T-helper 1 cell treated with Interleukin-12 subunit alpha and Interleukin-12 subunit beta and Interleukin-4 antibody, amounts not matched to agents 30 ng/mL and 1 ng/mL, for 36 hours (primary cell): Measurements from ENCODE around the gene BRD9. TPM values are rescaled to one million over a fixed set of nuclear protein-coding genes. Genes with fewer than 3 reads are reported as not detected.

ENCODE experiments used
- intact Hi-C: fragments of 100-400 bp; cut with micrococcal nuclease; formaldehyde crosslinking; loops from one replicate; pipeline ENCODE4 v1.15.1; 2024
- total RNA-seq: library from RNA; stranded (reverse); gene quantifications from 2 replicates; pipeline ENCODE4 v1.2.3, GENCODE V29; 2022

Gene BRD9
- total RNA-seq, 1 donor from 2014 or later: 62.8 TPM

DNA sequence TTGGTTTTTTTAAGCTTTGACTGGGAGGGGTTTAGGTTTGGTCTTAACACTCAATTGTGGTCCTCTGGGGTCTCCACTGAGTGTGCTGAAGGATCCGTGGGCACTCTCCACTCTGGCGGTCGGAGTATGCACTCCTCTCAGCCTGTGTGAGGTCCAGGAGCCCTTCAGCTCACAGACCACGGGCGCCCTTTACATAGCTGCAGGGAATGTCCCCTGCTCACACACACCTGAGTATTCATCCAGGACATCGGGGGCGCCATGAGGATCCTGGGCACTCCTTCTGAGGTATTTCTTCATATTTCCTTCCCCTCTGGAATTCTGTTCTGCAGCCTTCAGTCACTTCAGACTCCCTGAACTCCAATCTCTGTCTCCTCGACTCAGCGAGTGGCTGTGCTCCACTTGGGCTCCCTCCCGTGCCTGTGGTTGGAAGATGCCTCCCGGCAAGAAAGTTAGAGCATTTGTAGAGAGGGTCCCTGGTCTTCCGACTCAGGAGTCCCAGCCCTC lies 12.6 kb upstream of the BRD9 start:
- intact Hi-C loops: no loop called here

DNA sequence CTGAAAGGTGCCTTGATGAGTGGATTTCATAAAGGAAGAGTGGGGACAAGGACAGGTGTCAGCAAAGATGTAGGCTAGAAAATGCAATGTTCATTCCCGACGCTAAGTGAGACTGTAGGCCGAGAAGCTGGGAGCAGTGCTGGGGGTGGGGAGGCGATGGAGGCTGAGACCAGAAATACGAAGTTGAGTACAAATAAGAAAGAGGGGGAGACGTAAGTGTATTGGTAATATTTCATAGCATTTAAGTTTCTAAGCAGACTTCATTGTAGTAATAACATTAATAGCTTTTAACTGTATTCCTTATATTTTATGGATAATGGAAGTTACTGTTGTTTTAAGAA lies 11.1 kb upstream of the BRD9 start:
- intact Hi-C loops: loop anchor here (2.0 kb wide), 1 partner anchor 233 kb away; no protein-coding TSS in a partner anchor

DNA sequence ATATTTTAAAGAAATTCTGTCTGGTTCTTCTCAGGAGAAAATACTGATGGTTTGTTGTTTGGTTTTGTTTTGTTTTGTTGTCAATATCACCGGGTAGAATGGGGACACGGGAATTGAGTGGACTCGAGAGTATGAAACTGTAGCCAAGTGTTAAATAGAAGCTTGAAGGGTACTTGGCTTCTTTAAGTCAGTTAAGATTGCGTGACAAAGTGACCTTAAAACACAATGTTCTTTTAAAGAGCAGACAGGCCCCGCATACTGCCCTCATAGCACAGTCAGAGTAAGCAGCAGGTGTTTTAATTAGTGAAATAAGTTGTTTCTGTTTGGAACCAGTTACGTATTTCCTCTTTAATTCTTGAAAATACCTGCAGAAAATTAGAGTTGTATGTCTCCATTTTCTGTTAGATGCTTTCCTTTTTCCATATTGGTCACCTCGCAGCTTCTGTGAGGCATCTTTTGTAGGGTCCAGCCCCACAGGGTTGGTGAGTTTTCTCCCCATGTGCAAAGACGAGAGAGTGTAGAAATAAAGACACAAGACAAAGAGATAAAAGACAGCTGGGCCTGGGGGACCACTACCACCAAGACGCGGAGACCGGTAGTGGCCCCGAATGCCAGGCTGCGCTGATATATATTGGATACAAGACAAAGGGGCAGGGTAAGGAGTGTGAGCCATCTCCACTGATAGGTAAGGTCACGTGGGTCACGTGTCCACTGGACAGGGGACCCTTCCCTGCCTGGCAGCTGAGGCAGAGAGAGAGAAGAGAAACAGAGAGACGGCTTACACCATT lies 9.7 kb upstream of the BRD9 start:
- intact Hi-C loops: loop anchor here (2.0 kb wide), 1 partner anchor 232 kb away; no protein-coding TSS in a partner anchor

DNA sequence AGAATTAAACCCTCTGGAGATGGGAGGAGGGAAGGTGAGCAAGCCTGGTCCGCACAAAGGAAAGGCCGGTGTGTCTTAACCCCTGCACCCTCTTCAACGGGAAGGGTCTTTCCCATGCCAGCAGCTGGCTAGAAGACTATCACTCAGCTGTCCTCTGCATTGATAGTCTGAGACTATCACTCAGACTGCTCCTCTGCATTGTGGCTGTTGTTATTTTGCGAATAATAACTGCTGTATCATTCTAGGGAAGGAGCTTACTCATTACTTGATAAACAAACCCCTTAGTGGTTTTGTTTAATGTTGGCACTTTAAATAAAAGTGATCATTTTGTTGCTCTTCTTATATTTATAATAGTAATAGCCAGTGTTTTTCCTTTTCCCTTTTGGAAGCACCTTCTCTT lies 8.2 kb upstream of the BRD9 start:
- intact Hi-C loops: no loop called here

DNA sequence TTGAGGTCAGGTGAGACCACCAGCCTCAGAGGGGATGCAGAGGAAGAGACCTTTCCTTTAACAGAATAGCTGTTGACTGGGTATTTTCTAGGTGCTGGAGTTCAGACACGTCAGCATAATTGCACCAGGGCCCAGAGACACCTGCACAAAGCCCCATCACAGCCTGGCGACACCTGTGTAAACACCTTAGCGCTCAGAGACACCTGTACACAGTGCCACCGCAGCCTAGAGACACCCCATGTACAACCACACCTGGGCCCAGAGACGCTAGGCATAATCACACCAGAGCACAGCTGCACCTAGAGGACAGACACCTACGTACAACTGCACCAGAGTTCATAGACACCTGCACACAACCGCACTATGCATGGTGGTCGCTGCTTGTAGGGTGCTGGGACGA lies 1.1 kb upstream of the BRD9 start:
- intact Hi-C loops: loop anchor here (2.0 to 10.0 kb wide), 4 partner anchors 109 to 907 kb away; partner anchors contain the start of genes CEP72, NDUFS6 and ZDHHC11B

DNA sequence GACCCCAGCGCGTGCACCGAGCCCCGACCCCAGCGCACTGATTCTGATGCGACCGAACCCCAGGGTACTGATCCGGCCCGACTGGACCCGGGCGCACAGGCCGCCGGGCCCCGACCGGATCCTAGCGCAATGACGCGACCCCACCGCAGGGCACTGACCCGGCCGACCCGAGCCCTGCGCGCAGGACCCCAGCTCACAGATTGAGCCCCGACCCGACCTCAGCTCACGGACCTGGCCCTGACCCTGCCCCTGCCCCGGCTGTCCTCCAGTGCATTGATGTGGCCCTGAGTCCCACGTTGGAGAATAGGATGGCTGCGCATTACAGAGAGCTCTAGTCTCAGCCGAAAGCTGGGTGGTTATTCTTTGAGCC lies 521 bp upstream of the BRD9 start:
- intact Hi-C loops: loop anchor here (2.0 to 10.0 kb wide), 4 partner anchors 108 to 908 kb away; partner anchors contain the start of genes CEP72, NDUFS6 and ZDHHC11B

DNA sequence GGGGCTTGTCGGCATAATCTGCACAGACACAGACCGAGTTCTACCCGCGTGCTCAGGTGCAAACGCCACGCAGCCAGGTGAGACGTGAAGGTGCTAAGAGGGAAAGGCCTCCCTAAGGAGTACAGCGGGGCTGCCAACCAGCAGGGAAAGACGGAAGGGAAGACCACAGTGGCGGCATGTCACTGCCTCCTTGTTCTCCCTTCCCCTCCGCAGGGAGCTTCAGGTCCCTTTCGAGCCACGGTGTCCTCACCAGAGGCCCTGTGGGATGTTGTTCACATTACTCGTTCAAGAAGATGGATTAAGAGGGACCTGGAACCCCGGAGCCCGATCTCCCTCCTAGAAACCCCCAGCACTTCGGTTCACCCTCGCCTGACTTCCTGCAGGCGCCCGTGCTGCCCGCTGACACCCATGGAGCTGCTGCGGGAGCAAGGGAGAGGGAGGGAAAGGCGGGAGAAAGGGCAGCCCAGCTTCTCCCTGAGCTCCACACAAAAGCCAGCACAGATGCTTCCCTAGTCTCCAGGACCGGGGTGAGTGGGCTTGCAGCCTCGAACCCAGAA lies 686 bp downstream of the BRD9 start:
- intact Hi-C loops: loop anchor here (1.0 to 10.0 kb wide), 5 partner anchors 107 to 909 kb away; partner anchors contain the start of genes CEP72, NDUFS6 and ZDHHC11B

DNA sequence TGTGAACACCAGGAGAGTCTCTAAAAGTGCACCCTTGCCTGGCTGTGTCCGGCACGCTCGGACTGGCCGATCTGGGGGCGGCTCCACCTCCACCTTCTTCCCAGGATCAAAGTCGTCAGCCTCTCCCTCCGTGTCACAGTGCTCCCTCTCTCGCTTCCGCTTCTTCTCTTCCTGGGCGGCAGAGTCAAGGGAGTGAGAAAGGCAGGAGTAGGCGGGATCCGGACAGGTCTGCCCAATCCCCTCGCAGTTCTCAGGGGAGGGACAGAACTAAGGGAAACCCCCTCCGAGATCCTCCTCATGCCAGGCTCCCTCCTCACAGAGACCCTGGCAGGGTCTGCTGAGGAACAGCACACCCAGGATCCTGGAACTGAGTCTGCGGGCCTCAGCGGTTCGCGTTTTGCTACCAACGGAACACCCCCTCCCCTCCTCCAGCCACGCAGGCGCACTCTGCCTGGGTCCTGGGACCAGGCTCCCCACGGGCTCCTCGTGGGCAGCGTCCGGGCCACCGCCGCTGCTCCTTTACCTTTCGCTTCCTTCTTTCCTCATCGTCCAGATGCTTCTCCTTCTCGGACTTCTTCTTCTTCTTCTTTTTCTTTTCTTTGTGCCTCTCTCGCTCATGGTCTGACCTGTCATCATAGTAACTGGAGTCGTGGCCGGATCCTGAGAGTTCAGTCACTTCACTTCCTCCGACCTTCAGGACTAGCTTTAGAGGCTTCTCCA lies 1.3 kb downstream of the BRD9 start:
- intact Hi-C loops: loop anchor here (5.0 to 10.0 kb wide), 2 partner anchors 279 to 494 kb away; partner anchors contain the start of gene CEP72

DNA sequence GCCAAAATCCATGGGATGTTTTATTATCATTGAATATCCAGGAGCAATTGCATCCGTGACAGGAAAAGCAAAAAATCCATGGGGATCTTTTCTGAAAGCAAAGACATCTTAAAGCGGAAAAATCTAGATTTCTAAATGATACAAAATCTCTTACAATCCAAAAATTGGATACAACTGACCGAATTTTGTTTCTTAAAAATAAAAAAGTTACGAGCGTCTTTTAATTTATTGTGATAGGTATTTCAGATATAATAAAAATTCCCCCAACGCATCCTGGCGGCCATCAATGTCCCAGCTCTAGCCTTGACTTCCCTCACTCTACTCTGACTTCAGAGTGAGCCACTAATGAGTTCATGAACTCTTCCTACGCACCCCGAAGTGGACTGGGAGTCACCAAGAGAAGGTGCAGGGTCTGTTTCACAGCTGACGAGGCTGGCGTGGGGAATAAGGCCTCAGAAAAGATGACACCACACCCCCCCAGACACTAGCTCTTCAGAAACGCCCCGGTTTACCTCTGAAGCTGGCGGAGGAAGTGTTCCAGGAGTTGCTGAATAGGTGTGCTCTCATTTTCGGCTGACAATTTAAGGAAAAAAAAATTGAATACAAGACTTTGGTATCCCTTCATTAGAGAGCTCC lies 3.4 kb downstream of the BRD9 start:
- intact Hi-C loops: no loop called here

DNA sequence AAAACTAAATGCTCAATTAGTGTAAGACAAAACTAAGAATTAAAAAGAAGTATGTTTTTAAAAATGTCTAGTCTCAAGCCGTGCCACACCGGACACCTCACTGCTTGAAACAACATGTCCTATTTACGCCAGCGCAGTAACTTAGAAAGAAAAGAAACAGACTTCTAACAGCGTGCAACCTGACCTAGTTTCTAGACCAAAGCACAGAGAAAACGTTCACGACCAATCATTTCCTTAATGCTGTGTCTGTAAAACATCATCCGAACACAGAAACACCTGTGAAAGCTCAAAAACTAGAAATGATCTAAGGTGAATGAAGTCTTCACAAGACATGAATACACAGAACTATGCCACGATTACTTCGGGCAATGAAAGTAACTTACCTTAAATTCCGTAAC lies 4.0 kb downstream of the BRD9 start:
- intact Hi-C loops: no loop called here

DNA sequence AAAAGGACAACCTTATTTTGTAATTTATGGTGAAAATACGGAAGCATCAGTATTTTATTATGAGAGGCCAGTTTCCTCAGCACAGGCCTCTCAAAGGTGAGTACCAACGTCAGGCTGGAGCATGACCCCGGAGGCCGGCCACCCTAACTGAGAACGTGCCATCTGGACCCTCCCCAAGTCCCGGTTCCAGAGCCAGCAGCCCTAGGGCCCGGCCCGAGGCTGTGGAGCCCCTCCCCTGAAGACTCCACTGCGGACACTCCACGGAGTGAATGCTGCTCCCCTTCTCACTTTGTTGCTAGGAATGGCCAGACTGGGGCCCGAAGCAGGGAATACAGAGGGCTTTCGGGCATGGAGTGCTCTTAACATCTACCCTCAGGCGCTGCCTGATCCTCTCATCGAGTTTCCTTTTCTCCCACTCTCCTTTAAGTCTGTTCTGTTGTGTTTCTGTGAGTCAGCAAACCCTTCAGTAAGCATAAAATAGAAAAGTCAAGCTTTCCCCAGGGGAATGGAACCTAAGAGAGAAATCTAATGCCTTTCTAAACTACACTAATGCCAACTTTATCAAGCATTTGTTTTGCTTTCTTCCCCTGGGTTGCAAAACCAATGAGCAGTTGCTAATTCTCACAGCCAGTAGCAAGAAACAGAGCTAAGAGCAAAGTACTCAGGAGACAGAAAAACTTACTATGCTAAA lies 4.5 kb downstream of the BRD9 start:
- intact Hi-C loops: no loop called here

DNA sequence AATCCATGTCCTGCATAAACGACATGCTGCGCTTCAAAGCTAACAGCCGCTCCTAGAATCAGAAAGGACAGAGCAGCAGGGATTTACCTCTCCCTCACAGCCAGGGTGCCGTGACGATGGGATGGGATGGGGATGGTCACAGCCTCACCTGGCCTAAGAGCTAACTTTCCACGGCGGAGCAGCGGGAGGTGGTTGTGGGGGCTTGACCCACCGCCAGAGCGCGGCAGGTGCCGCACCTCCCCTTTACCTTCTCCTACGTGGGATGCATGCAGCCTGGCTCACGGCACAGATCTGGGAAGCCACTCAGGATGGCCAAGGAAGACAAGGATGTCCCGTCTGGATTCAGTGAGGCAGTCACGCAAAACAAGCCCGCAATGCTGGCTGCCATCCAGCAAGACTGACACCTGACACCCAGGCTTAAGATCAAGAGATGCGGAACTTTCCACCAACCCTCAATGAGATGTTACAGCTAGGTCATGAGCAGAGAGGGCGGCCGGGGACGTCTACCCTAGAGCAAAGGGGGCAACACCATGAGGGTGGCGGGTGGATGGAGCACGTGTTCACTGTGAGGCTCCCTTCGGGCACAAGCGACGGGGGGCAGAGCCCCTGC lies 5.8 kb downstream of the BRD9 start:
- intact Hi-C loops: no loop called here

DNA sequence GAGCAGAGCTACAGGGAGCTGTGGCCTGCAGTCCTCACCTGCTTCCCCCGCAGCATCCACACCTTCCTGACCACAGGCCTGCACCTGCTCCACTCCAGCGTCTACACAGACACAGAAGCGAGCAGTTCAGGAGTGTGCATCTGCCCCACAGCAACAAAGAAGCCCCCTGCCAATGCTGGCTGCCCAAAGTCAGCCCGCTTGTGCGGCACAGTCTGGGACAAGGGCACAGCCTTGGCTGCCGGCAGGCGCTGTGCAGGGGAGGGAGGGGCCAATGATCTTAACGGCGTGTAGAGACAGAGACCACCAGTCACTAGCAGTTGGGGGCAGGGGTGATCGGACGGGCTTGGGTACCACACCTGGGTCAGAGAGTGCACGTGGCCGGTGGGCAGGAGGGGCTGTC lies 6.6 kb downstream of the BRD9 start:
- intact Hi-C loops: no loop called here

DNA sequence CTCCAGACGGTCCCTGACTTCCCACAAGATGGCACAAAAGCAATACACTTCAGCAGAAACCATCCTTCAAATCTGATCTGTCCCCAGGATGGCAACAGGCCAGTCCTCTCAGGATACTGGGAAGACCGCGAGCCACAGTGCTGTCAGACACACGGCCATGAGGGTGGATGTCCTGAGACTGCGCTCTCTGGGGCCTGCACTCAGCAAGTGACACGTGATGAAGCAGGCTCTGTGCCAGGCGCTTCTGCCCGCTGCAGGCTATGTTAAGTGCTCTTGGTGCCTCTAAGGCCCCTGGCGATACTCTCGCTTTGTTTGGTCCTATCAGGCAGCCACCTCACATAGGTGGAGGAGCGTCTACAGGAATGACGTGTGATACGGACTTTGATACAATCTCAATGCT lies 7.1 kb downstream of the BRD9 start:
- intact Hi-C loops: no loop called here

DNA sequence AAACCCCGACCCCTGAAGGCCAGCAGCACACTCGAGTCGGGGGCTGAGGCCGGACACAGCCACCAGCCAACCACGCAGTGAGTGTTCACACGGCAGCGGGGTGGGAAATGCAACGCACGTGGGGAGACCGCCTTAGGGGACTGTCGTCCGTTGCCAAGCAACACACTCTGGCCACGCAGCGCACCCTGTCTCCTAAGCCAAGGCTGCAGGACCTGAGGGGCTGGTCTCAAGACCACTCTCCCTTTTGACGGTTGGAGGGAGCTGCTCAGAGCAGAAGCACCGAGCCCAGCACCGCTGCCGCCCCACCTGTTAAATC lies 7.5 kb downstream of the BRD9 start:
- intact Hi-C loops: no loop called here

DNA sequence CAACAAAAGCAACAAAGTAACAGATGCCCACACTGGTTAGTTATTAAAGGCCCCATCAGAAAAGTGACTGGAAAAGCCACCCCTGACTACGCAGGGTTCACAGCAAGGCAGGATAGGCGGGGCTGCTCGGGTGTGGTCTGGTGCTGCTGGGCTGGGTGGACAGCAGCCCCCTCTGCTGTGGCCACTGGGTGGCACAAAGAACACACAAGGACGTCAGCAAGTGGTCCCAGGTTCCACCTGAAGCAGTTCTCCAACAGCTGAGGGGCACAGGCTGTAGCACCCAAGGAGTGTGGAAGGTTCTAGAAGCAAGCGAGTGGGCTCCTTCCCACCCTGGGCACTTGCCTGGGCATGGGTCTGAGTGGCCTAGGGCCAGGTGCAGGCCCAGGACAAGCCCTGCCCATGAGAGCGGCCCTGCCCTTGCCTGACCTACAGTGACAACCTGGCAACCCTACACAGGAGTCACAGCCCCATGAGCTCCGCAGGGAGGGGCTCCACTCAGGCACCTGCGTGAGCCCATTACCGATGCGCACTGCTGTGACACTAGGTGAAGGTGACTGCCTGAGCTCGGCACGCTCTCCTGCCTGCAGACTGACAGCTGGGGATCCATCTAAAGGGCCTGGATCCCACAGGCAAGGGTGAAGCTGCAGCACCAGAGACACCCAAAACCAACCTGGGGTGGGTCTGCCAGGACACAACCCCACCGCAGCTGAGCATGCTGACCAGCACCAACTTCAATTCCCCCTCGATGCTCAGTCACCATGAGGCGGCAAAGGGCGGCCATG lies 8.1 kb downstream of the BRD9 start:
- intact Hi-C loops: no loop called here

DNA sequence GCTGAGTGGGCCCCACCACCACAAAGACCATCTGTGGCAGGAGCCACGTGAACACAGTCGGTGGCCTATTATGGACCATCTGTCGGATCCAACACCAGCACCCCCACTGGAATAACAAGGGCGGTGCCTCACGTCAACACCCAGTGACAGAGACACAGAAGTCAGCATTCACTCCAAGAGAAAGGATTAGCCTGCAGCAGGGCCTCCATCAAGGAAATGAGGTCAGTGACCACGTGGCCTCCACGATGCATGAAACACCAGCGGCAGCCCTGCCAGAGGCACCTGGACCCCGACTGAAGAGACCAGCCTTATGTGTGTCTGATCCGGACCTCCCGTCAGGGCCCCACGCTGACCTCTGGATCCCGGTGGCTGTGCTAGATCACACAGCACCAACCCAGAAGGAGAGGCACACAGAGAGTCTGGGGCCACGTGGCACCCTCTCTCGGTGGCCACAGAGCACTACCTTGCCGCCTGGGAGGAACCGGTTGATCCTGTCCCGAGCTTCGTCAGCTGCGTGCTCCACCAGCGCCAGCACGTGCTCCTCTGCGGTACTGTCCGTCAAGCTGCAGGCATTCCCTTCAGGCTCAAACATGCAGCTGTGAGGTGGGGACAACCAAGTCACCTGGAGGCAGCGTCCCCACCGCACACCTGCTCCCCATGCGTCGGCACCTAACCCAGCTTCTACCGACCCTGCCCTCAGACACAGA lies 9.0 kb downstream of the BRD9 start:
- intact Hi-C loops: no loop called here

DNA sequence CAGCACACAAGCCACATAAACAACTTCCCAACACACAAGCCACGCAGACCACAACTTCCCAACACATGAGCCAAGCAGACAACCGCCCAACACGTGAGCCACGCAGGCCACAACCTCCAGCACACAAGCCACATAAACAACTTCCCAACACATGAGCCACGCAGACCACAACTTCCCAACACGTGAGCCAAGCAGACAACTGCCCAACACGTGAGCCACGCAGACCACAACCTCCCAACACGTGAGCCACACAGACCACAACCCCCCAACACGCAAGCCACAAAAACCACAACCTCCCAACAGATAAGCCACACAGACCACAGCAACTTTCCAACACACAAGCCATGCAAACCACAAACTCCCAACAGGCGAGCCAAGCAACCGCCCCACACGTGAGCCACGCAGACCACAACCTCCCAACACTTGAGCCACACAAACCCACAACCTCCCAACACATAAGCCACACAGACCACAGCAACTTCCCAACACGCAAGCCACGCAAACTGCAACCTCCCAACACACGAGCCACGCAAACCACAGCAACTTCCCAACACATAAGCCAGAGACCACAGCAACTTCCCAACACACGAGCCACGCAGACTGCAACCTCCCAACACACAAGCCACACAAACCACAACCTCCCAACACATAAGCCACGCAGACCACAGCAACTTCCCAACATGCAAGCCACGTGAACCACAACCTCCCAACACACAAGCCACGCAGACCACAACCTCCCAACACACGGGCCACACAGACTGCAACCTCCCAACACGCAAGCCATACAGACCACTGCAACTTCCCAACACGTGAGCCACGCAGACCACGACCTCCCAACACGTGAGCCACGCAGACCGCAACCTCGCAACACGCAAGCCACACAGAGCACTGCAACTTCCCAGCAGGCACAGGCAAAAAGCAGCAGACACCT lies 10.1 kb downstream of the BRD9 start:
- intact Hi-C loops: no loop called here
